ENCODE measurements around the gene ZNF423.

The ZNF423 gene

DNA sequence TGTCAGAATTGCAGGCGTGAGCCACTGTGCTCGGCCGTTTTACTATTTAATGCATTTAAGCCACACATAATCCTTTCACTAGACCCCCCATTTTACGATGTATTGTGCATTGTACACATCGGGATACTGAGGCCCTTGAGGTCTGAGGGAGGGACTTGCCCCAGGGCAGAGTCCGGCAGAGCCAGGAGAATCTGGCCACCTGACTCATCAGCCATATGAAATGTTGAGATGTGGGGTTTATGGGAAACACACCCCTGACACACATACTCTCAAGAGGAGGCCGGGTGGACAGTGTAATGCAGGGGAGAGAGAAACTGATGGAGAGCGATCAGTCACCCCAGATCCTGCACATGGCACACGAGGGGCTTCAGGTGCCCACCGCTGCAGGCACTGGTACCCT lies 196.6 kb downstream of the ZNF423 start:
- no peak for DNase-seq

DNA sequence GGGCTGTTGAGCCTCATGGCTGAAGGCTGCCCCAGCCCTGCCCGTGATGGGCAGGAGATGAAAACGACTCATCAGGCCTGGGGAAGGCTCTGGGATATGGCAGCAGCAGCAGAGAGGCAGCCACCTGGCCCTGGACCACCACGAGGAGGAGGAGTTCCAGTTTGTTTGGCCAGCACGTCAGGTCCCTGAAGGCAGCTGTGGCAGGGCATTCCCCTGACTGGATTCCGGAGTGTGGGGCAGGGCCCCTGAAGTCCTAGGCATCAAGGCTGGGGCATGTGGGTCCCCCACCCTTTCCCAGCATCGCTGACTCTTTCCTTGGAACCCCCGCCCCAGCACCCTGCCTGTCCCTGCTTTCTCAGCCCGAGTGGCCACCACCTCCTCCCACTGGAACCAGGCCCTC lies 197.4 kb downstream of the ZNF423 start:
- no peak for DNase-seq

DNA sequence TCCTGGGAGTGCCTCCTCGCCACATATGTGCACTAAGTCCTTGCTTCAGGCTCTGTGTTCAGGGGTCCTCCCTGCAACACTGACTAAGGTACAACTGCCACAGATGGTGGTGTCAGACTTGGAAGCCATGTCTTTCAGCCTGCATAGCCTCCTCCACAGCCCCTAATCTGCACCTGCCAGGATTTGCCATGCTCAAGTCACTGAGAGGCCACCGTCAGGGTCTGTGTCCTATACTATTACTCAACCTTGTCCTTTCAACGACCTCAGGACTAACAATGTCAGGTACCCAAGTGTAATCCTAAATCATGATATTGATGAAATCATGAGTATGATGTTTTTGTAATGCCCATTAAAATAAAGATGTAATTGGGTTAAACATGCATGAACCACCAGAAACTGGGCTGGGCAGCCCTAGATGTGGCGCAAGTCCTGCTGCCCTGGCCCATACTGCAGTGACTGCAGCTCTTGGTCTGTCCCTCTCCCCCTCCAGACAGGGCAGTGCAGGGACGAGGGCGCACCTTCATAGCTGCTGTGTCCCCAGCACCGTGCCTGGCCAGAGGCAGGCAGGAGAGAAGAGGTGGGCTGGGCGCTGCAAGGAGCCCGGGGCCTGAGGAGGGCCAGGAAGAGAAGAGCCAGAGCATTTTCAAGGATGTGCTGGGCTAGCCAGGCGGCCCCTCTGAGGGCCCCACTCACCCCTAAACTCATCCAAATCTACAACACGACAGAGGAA lies 198.0 kb downstream of the ZNF423 start:
- no peak for DNase-seq

- DNase-seq = no peak
Measured at GRCh38 chr16:49654425-49654824, 201.5 kb downstream of the ZNF423 start.

DNA sequence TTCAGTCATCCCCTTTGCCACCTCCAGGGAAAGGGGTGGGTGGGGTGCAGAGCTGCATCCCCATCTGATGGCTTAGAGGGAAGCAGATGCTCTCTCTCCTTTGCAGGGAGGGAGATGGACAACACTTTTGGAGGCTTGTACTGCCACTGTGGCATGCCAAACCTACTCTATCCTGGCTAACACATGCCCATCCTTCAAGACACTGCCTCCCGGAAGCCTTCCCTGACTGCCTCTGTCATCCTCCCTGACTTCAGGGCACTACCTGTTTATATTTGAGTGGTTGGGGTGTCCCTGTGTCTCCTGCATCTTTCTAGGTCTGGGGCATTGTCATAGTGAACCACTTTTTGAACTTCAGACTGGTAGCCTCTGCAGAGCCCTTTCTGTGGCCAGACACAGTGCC lies 202.3 kb downstream of the ZNF423 start:
- DNase-seq = no peak

GRCh38 chr16:49653173-49653570 lies 202.7 kb downstream of the ZNF423 start:
- no peak for DNase-seq

DNA sequence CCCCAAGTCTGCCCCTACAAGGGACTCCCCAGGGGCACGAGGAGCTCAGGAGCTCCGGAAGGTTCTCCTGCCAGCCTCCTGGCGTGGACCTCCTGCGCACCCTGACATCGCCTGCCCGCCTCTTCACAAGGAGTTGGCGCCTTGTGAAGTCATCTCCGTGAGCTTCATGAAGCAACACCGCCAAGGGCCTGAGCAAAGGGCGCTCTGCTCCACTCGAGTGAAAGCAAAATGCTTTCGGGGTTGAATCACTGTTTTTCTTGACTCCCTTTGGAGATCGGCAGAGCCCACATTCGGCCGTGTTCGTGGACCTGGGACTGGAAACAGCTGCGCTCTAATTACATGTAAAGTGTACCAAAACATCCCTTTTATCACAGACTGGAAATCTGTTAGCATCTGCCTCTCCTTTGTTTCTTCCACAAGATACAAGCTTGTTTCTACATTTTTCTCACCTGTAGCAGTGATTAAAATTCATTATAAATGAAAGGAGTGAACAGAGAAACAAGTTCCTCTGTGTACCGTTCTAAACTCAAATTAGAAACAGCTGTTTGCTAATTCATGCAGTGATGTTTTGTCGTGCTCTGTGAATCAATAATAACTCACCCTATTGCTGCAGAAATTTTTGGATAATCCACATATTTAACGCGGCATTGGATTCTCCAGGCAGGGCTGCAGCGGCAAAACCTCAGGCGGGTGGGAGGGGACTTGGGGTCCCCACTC lies 203.3 kb downstream of the ZNF423 start:
- DNase-seq = no peak

DNA sequence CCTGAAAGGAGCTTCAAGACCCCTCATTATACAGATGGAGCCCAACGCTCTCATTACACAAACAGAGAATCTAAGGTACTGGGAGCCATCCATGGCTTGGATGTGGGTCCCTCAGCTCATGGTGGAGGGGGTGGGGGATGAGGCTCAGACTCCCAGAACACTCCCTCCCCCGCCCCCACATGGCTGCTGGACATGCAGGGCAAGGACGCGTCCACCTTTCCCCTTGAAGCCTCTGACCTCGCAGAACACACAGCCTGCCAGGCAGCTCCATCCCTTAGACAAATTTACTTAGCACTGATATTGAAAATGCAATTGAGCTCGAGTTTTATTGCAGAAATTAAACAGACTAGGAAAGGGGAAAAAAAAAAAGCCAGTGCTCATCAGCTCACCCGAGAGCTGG lies 203.9 kb downstream of the ZNF423 start:
- DNase-seq = no peak

DNA sequence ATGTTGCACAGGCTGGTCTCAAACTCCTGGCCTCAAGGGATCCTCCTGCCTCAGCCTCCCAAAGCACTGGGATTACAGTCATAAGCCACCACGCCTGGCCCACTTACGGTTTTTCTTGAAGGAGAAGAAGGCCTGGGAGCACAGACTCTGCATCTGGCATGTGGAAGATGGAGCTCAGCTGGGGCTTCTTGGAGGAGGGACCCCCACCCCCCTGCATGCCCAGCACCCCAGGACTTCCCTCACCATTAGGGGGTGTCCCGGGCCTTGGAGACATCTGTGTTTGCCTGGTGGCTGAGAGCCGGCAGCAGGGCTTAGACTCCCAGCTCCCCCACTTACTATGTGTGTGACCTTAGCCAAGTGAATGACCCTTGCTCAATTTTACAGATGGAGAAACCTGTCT lies 204.7 kb downstream of the ZNF423 start:
- DNase-seq = no peak

DNA sequence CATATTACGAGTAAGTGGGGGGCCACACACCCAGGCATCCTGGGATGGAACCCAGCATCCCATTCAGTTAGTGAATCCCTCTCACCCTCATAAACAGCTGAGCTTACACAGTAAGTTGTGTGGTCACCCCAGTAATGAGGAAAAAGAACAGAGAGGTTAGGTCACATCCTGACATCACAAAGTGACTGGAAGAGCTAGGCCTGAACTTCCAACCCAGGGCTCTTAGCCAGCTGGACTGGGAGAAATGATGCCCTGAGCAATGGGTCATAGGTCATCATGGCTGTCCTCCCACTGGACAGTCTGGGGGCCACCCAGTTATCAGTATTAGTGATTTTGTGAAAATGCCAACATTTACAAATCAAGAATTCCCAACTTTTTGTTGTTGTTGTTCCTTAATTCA lies 205.3 kb downstream of the ZNF423 start:
- no peak for DNase-seq

- no peak for DNase-seq
Measured at GRCh38 chr16:49649013-49649765, 206.7 kb downstream of the ZNF423 start.

GRCh38 chr16:49647673-49648072 lies 208.2 kb downstream of the ZNF423 start:
- DNase-seq = no peak

DNA sequence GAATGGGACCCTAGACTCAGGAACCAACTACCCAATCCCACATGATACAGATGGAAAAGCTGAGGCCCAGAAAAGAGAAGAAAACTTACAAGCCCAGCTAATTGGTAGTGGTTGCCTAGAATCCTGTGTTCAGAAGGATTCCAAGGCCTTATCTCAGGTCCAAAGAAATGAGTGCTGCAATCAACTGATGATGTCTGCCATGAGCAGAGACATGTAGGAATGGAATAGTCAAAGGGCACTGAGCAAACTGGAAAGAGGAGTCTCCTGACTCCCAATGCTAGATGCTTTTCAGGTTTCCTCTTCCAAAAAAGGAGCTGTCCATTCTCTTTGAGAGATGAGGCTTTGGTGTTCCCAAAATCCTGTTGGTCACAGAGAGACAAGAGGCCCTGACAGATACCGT lies 210.6 kb downstream of the ZNF423 start:
- no peak for DNase-seq

DNA sequence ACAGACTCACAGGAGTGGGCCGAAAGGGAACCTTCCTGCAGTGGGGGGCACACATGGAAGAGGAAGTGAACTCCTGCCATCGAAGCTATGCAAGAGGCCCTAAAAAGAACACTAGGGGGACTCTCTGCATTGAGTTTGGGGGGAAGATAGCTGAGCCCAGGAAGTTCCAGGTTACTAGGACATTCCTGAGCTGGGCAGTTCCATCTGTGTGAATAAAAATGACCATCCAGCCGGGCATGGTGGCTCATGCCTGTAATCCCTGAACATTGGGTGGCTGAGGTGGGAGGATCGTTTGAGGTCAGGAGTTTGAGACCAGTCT lies 211.8 kb downstream of the ZNF423 start:
- DNase-seq = no peak

GRCh38 chr16:49643429-49644144 lies 212.3 kb downstream of the ZNF423 start:
- DNase-seq = no peak

GRCh38 chr16:49641250-49641649 lies 214.7 kb downstream of the ZNF423 start:
- no peak for DNase-seq

- DNase-seq = no peak
Measured at GRCh38 chr16:49640581-49640980, 215.3 kb downstream of the ZNF423 start.

GRCh38 chr16:49639739-49640431 lies 216.0 kb downstream of the ZNF423 start:
- no peak for DNase-seq

GRCh38 chr16:49638673-49639610 lies 217.0 kb downstream of the ZNF423 start:
- DNase-seq = no peak

- DNase-seq = no peak
Measured at GRCh38 chr16:49637933-49638672, 217.8 kb downstream of the ZNF423 start.

GRCh38 chr16:49637511-49637910 lies 218.4 kb downstream of the ZNF423 start:
- no peak for DNase-seq

Measured in NCI-H1105 (cell line).